ENCODE data around the gene TBX4.
"Not testable (repeated sequence)": the region's sequence is repeated elsewhere in the genome, so short reads cannot be mapped to it uniquely, and the experiment has no call there.

TBX4 gene

DNA sequence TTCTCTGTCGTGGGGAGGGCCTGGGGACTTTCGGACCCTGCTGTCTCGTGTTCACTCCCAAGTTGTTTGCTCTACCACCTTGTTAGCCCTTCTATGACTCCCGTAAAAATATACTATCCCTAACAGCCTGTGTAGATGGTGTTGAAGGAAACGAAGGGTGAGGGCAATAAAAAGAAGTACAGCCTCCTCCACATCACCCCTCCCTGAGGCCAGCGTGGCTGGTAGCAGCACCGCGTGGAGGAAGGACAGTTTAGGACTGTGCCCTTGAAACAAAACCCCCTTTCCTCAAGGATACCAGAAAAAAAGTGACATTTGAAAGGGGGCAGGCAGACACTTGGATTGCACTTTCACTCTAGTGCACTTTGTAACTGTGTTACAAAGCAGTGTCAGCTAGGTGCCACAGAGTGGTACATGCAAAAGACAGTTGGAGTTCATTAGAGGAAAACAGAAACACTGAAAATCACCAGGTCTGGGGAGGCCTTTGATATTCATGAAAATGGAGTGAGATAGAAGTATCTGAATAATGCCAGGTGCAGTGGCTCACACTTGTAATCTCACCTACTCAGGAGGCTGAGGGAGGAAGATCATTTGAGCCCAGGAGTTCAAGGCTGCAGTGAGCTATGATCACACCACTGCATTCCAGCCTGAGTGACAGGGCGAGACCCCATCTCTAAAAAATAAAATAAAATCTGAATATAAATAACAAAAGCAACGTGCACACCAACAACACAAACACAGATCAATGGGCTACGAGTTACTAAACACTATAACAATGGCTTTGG lies 53.8 kb downstream of the TBX4 start:
- DNase-seq (ENCODE audit: low read depth), result no peak
- H3K4me3 ChIP-seq (ENCODE audit: low read depth, low read length), result no peak overlapping the region
- TF ChIP-seq, protein P1, sequence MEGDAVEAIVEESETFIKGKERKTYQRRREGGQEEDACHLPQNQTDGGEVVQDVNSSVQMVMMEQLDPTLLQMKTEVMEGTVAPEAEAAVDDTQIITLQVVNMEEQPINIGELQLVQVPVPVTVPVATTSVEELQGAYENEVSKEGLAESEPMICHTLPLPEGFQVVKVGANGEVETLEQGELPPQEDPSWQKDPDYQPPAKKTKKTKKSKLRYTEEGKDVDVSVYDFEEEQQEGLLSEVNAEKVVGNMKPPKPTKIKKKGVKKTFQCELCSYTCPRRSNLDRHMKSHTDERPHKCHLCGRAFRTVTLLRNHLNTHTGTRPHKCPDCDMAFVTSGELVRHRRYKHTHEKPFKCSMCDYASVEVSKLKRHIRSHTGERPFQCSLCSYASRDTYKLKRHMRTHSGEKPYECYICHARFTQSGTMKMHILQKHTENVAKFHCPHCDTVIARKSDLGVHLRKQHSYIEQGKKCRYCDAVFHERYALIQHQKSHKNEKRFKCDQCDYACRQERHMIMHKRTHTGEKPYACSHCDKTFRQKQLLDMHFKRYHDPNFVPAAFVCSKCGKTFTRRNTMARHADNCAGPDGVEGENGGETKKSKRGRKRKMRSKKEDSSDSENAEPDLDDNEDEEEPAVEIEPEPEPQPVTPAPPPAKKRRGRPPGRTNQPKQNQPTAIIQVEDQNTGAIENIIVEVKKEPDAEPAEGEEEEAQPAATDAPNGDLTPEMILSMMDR (IDR thresholded peaks at IDR 0.05; ENCODE audit: insufficient read depth, low read depth, low read length, missing control alignments), result no peak

DNA sequence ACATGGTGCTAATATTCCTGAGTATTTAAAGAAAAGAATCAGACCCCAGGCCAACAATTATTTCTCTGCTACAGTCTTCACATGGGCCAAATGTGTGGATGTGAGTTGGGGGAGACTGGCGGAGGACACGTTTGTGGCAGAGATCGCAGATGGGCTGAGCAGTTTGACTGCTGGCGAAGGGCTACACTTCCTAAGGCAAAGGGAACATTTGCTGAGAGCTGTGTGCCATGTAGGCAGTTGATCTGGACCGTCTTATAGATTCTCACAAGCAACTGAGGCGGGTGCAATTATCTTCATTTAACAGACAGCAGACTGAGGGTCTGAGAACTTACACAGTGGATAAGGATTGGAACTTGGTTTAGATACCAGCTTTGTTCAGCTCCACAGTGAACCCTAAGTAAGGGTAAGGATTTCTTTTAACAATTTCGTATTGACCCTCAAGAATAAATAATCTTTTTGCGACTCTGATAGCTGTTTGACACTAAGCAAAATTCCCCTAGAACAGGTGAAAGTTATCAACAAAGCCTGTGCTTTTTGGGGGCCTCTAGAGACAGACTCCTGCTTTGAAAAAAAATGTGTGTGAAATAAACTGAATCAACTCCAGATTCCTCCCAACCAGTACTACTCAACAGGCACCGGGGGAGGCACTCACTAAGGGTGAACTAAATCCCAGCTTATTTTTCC lies 55.3 kb downstream of the TBX4 start:
- no peak overlapping the region for H3K4me3 ChIP-seq (ENCODE audit: low read depth, low read length)
- TF ChIP-seq, protein P1 (IDR thresholded peaks at IDR 0.05; ENCODE audit: insufficient read depth, low read depth, low read length, missing control alignments), result no peak
- DNase-seq (ENCODE audit: low read depth), result no peak

- H3K4me3 ChIP-seq (ENCODE audit: low read depth, low read length), result no peak overlapping the region
- TF ChIP-seq, protein P1 (IDR thresholded peaks at IDR 0.05; ENCODE audit: insufficient read depth, low read depth, low read length, missing control alignments), result no peak
- no peak for DNase-seq (ENCODE audit: low read depth)
Observed at GRCh38 chr17:61508912-61509311, 56.7 kb downstream of the TBX4 start.

DNA sequence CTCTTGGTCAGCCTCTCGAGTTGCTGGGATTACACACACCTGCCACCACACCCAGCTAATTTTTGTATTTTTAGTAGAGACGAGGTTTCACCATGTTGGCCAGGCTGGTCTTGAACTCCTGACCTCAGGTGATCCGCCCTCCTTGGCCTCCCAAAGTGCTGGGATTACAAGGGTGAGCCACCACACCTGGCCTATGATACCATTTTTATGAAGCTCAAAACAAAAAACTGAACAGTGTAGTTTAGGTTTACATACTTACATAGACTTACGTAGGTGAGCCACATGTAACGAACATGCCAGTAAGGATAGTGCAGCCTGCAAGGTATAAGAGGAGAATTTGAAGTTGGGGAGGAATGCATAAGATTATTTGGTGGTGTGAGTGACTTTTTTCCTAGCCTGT lies 57.2 kb downstream of the TBX4 start:
- H3K4me3 ChIP-seq (ENCODE audit: low read depth, low read length); DNase-seq (ENCODE audit: low read depth): not testable (repeated sequence)

DNA sequence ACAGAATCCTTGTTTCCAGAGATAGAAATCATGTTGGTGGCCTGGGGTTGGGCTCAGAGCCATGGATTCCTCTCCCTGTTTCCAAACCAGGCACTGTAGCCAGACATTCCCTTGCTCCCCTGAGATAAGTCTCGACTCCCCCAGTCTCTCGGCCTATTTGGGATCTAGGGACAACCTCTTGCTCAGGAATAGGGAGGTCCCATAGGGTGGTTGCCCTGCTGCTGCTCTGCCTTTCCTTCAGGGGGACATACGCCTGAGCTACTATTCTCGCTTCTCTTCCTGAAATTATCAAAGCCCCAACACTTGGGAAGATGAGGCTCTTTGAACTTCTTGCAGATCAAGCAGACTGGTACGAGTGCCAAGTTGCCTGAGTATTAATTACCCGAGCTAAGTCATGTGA lies 58.0 kb downstream of the TBX4 start:
- DNase-seq (ENCODE audit: low read depth), result no peak
- no peak overlapping the region for H3K4me3 ChIP-seq (ENCODE audit: low read depth, low read length)
- TF ChIP-seq, protein P1 (IDR thresholded peaks at IDR 0.05; ENCODE audit: insufficient read depth, low read depth, low read length, missing control alignments), result no peak

GRCh38 chr17:61510991-61511390 lies 58.8 kb downstream of the TBX4 start:
- TF ChIP-seq, protein P1 (IDR thresholded peaks at IDR 0.05; ENCODE audit: insufficient read depth, low read depth, low read length, missing control alignments), result no peak
- H3K4me3 ChIP-seq (ENCODE audit: low read depth, low read length), result no peak overlapping the region
- no peak for DNase-seq (ENCODE audit: low read depth)

GRCh38 chr17:61511480-61512182 lies 59.4 kb downstream of the TBX4 start:
- TF ChIP-seq, protein P1 (IDR thresholded peaks at IDR 0.05; ENCODE audit: insufficient read depth, low read depth, low read length, missing control alignments), result no peak
- DNase-seq (ENCODE audit: low read depth), result no peak
- no peak overlapping the region for H3K4me3 ChIP-seq (ENCODE audit: low read depth, low read length)

Measured in GM12865 (cell line).